ENCODE results near the gene DNAJB13. TPM values are rescaled to one million over a fixed set of nuclear protein-coding genes. Genes with fewer than 3 reads are reported as not detected.

DNAJB13 gene
- total RNA-seq, 1 donor from 2014 or later: not detected

DNA sequence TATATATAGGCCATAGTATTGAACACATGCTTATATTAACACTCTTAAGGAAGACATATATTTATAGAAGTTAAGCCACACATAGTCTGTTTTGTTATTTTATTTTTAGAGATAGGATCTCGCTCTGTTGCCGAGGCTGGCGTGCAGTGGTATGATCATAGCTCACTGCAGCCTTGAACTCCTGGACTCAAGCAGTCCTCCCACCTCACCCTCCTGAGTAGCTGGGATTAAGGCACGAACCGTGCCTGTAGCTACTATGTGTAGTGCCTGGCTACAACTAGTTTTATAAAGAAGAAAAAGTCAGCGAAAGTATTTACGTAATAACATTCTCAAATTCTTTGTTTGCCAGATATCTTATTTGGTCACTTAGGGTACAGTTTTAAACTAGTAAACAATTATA is 37.4 kb downstream of the DNAJB13 start:
- H3K4me3 ChIP-seq: no peak overlapping the region
- no peaks in the 10 kb centered on the region for H3K36me3 ChIP-seq
- peaks cover 5 to 11% of the 10 kb centered on the region in 2 donors for H3K4me1 ChIP-seq
- H3K27me3 ChIP-seq: no peaks in the 10 kb centered on the region
- no peak overlapping the region for H3K27ac ChIP-seq
- no peak for DNase-seq (ENCODE audit: low spot score in 2 of 2)
- TF ChIP-seq, protein P1, sequence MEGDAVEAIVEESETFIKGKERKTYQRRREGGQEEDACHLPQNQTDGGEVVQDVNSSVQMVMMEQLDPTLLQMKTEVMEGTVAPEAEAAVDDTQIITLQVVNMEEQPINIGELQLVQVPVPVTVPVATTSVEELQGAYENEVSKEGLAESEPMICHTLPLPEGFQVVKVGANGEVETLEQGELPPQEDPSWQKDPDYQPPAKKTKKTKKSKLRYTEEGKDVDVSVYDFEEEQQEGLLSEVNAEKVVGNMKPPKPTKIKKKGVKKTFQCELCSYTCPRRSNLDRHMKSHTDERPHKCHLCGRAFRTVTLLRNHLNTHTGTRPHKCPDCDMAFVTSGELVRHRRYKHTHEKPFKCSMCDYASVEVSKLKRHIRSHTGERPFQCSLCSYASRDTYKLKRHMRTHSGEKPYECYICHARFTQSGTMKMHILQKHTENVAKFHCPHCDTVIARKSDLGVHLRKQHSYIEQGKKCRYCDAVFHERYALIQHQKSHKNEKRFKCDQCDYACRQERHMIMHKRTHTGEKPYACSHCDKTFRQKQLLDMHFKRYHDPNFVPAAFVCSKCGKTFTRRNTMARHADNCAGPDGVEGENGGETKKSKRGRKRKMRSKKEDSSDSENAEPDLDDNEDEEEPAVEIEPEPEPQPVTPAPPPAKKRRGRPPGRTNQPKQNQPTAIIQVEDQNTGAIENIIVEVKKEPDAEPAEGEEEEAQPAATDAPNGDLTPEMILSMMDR (IDR thresholded peaks at IDR 0.05): no peak
- intact Hi-C loops (cut with DNase I): no loop called here
- H3K9me3 ChIP-seq: no peaks in the 10 kb centered on the region

DNA sequence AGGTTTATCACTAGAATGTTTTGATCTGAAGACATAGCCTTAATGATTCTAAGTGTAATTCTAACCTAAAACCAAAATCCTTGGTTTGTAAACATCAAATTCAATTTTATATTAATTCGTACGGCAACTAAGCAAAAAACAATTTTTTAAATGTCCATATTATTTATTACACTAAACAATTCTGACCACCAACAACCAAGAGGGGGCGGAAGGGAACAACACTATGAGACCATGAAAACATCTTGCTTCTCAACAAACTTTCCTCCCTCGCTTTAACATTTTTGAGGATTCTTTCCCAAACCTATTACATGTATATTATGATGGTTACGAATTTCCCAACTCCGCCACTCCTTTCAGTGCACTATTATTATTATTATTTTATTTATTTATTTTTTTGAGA is 38.3 kb downstream of the DNAJB13 start:
- H3K27ac ChIP-seq: no peak overlapping the region
- H3K36me3 ChIP-seq: no peaks in the 10 kb centered on the region
- no peak overlapping the region for H3K4me3 ChIP-seq
- H3K4me1 ChIP-seq: peaks cover 3 to 6% of the 10 kb centered on the region in 2 donors
- no peaks in the 10 kb centered on the region for H3K9me3 ChIP-seq
- no peaks in the 10 kb centered on the region for H3K27me3 ChIP-seq
- no peak for DNase-seq (ENCODE audit: low spot score in 2 of 2)
- TF ChIP-seq, protein P1 (IDR thresholded peaks at IDR 0.05): peak in 1 of 3 experiments; percentile 6
- intact Hi-C loops (cut with DNase I): no loop called here

DNA sequence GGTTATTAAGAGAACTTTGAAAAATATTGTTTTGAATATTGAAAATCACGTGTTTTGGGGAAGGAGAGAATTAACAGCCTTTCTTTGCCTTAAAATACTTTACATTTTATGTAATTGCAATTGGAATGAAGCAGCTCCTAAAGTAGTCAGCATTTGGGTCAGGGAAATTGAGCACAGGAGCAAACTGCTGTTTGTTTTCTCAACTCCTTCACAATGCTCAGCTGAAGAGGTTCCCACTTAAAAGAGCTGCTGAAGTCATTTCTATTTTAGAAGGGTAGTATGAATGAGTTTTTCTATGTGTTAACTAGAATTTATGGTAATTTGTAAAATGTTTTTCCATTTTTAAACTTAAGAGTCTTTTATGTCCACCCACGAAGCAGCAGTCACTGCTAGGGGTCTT is 39.9 kb downstream of the DNAJB13 start:
- no peaks in the 10 kb centered on the region for H3K9me3 ChIP-seq
- intact Hi-C loops (cut with DNase I): no loop called here
- no peaks in the 10 kb centered on the region for H3K4me1 ChIP-seq
- no peaks in the 10 kb centered on the region for H3K27me3 ChIP-seq
- TF ChIP-seq, protein P1 (IDR thresholded peaks at IDR 0.05): no peak
- H3K4me3 ChIP-seq: no peak overlapping the region
- no peaks in the 10 kb centered on the region for H3K36me3 ChIP-seq
- no peak for DNase-seq (ENCODE audit: low spot score in 2 of 2)
- no peak overlapping the region for H3K27ac ChIP-seq

DNA sequence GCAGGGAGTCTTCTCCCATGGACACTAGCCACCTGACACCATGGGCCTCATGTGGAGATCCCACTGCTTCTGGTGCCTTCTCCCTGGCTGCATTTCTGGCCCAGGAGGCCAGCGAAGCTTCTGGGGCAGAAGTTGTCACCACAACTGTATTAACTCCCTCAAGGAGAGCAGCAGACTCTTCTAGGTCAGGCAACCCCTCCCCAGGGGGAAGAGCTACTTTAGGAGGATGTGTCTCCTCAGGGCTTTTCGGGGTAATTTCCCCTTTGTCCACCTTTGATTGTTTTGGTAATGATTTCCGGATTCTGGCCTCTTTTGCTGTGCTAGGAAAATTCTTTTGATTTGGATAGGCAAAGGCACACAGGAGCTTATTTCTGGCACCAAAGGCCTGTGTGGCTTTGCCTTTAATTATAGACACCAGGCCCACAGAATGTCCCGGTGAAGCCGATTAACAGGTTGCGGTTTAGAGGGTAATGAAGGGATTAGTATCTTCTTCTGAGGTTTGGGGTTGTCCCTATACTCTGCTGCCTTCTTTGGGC is 40.7 kb downstream of the DNAJB13 start:
- intact Hi-C loops (cut with DNase I): no loop called here
- Histone ChIP-seq H3K27ac (no peak overlapping the region), H3K36me3 (no peaks in the 10 kb centered on the region), H3K4me1 (no peaks in the 10 kb centered on the region), H3K9me3 (no peaks in the 10 kb centered on the region), H3K27me3 (no peaks in the 10 kb centered on the region), H3K4me3 (no peak overlapping the region)
- TF ChIP-seq, protein P1 (IDR thresholded peaks at IDR 0.05): no peak
- DNase-seq (ENCODE audit: low spot score in 2 of 2): no peak

DNA sequence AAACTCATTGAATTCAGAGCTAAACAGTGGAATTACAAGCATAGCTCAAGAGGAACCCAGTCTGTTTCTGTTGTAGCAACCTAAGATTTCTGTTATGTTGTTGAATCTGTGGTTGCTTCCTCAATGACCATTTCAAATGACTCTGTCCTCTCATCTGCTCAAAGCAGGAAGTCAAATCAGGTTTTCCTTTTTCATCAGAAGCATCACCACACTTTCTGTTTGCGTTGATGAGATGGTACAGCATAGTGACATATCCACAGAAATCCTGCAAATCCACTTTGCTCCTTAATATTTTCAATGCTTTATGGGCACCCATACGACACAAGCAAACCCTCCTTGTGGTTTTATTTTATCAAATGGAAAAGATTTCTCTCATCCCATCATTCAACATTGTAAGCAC is 44.4 kb downstream of the DNAJB13 start:
- H3K4me1 ChIP-seq: no peaks in the 10 kb centered on the region
- no peaks in the 10 kb centered on the region for H3K9me3 ChIP-seq
- H3K36me3 ChIP-seq: no peaks in the 10 kb centered on the region
- H3K4me3 ChIP-seq: no peak overlapping the region
- no peak overlapping the region for H3K27ac ChIP-seq
- no peak for DNase-seq (ENCODE audit: low spot score in 2 of 2)
- TF ChIP-seq, protein P1 (IDR thresholded peaks at IDR 0.05): no peak
- intact Hi-C loops (cut with DNase I): no loop called here
- H3K27me3 ChIP-seq: no peaks in the 10 kb centered on the region

DNA sequence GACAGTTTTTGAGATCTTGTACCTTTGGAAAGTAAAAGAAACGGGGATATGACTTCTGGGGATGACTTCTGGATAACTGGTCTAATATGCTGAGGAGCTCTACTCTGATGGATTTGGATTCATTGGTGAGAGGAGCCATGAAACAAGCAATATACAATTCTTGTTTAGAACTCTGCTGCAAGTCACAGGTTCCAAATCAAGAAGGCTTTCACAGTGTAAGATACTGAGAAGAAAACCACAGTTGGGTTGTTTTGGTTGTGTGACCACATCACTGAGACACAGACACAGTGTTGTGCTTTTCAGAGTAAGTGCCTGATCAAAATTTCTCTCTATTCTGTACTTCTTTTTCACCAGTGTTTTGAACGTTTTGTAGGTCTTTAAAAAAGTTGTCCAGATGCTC is 44.9 kb downstream of the DNAJB13 start:
- H3K27me3 ChIP-seq: no peaks in the 10 kb centered on the region
- no peak overlapping the region for H3K27ac ChIP-seq
- H3K4me1 ChIP-seq: no peaks in the 10 kb centered on the region
- no peaks in the 10 kb centered on the region for H3K9me3 ChIP-seq
- no peaks in the 10 kb centered on the region for H3K36me3 ChIP-seq
- DNase-seq (ENCODE audit: low spot score in 2 of 2): no peak
- TF ChIP-seq, protein P1 (IDR thresholded peaks at IDR 0.05): no peak
- intact Hi-C loops (cut with DNase I): no loop called here
- no peak overlapping the region for H3K4me3 ChIP-seq

All from ascending aorta (tissue), 2 donors.